GM12878 (cell line): Measurements from ENCODE around the gene EPB41L2. TPM values are rescaled to one million over a fixed set of nuclear protein-coding genes. Genes with fewer than 3 reads are reported as not detected.

Experiments
- ATAC-seq: fragments of 200-7000 bp; cut with Tn5 transposase; 3 replicates; pipeline ENCODE4 v1.9.1; 2020; ENCODE audit warnings: mild to moderate bottlenecking, moderate library complexity
- BruUV-seq: library from RNA; stranded (reverse); fragments of 400-500 nt; replicated peaks from 2 replicates; lab custom pipeline; 2021; lab: Mats Ljungman, UMichigan
- CTCF ChIA-PET: fragments of 300-600 bp; sonication (Branson Sonifier 250); formaldehyde crosslinking; extraction: SDS; loops from one replicate; lab custom pipeline; 2021; ENCODE audit warnings: inconsistent platforms; lab: Yijun Ruan, JAX
- POLR2A ChIA-PET: fragments of 350-600 bp; formaldehyde crosslinking; extraction: SDS; loops from one replicate; lab custom pipeline; 2021; ENCODE audit warnings: inconsistent platforms; lab: Charles Lee
- RAD21 ChIA-PET: fragments of 300-600 bp; sonication (Branson Sonifier 250); formaldehyde crosslinking; loops from one replicate; lab custom pipeline; 2023; ENCODE audit warnings: antibody characterized with exemption; ENCODE audit not compliant: unreplicated experiment; lab: Charles Lee
- SMC1A ChIA-PET: fragments of 300-600 bp; sonication (Branson Sonifier 250); formaldehyde crosslinking; loops from one replicate; lab custom pipeline; 2023; ENCODE audit not compliant: unreplicated experiment, uncharacterized antibody; lab: Charles Lee
- DNase-seq: peaks from one replicate; pipeline ENCODE4 v3.0.0-alpha.2; 2011; ENCODE audit warnings: low read depth, low spot score
- FAIRE-seq: peaks from 3 replicates; lab custom pipeline; 2011; peaks lifted over from hg19 to GRCh38; lab: Jason Lieb, UNC
- H2AFZ ChIP-seq: 2 replicates; pipeline ENCODE4 v1.6.0; 2011; ENCODE audit warnings: low read depth, low read length, control low read depth; ENCODE audit not compliant: control insufficient read depth
- H3K27ac ChIP-seq: 2 replicates; pipeline ENCODE4 v1.5.1; 2011; ENCODE audit warnings: control low read depth; ENCODE audit not compliant: control insufficient read depth, insufficient read depth
- H3K27me3 ChIP-seq, 2 experiments: replicated peaks in 1 of 2; 2 replicates each; pipeline versions ENCODE4 v1.6.0 to v1.6.1; 2011; ENCODE audit warnings: low read length in 1 of 2; ENCODE audit not compliant: control insufficient read depth in 2 of 2, insufficient read depth in 2 of 2
- H3K36me3 ChIP-seq, 2 experiments: 2 replicates each; pipeline ENCODE4 v1.5.1; 2011; ENCODE audit warnings: low read length in 1 of 2; ENCODE audit not compliant: control insufficient read depth in 2 of 2, insufficient read depth in 2 of 2
- H3K4me1 ChIP-seq: 2 replicates; pipeline ENCODE4 v1.6.1; 2011; ENCODE audit warnings: mild to moderate bottlenecking, low read length, moderate library complexity, mixed read lengths; ENCODE audit not compliant: control insufficient read depth, insufficient read depth
- H3K4me2 ChIP-seq: 2 replicates; pipeline ENCODE4 v1.6.0; 2011; ENCODE audit warnings: control low read depth; ENCODE audit not compliant: control insufficient read depth, insufficient read depth
- H3K4me3 ChIP-seq: fragments of 200-600 bp; sonication (generic); 2 replicates; pipeline ENCODE4 v1.5.1; 2016
- H3K79me2 ChIP-seq: 2 replicates; pipeline ENCODE4 v1.6.0; 2011; ENCODE audit warnings: low read length; ENCODE audit not compliant: control insufficient read depth, insufficient read depth
- H3K9ac ChIP-seq: 2 replicates; pipeline ENCODE4 v1.8.0; 2011; ENCODE audit warnings: low read length, control low read depth, mixed read lengths; ENCODE audit not compliant: control insufficient read depth, insufficient read depth
- H3K9me3 ChIP-seq: replicated peaks from 3 replicates; pipeline ENCODE4 v1.5.1; 2011; ENCODE audit warnings: mild to moderate bottlenecking, low read length; ENCODE audit not compliant: control insufficient read depth, insufficient read depth
- H4K20me1 ChIP-seq: 2 replicates; pipeline ENCODE4 v1.6.0; 2011; ENCODE audit not compliant: control insufficient read depth, insufficient read depth
- HSF1 ChIP-seq: fragments of 150-350 bp; IDR thresholded peaks from 2 replicates; pipeline ENCODE4 v1.6.1; 2014; ENCODE audit warnings: mild to moderate bottlenecking, low read depth, low read length
- NFYB ChIP-seq: IDR thresholded peaks from 2 replicates; pipeline ENCODE4 v1.6.1; 2011; ENCODE audit warnings: low read depth, mild to moderate bottlenecking, low read length, improper control_type of control experiment, moderate library complexity; ENCODE audit not compliant: insufficient read depth
- NKRF ChIP-seq: fragments of 450-650 bp; conservative IDR thresholded peaks from 2 replicates; pipeline ENCODE4 v1.6.1; 2017; ENCODE audit warnings: mild to moderate bottlenecking, moderate library complexity
- ZBTB11 ChIP-seq: fragments of 450-650 bp; formaldehyde crosslinking; IDR thresholded peaks from 2 replicates; pipeline ENCODE4 v1.5.0; 2022; ENCODE audit warnings: mild to moderate bottlenecking, missing genetic modification characterization
- WGBS: methylation state at CpG from one replicate; pipeline ENCODE4 v1.1.6; 2016; ENCODE audit warnings: low lambda C conversion rate; ENCODE audit not compliant: insufficient replicate concordance, insufficient coverage; ENCODE audit errors: missing lambda C conversion rate; 5-methylcytosine and 5-hydroxymethylcytosine counted together
- in situ Hi-C: fragments of 300-500 bp; cut with MboI; formaldehyde crosslinking; loops from 9 replicates; pipeline ENCODE4 v1.14.3; 2018; ENCODE audit warnings: mixed read lengths
- intact Hi-C: fragments of 100-400 bp; cut with micrococcal nuclease; formaldehyde crosslinking; loops from one replicate; pipeline ENCODE4 v1.14.2; 2022; ENCODE audit not compliant: unreplicated experiment
- polyA plus RNA-seq, 11 experiments: library from polyadenylated mRNA; depleted of rRNA in 4 of 11; unstranded in 6 of 11; stranded (reverse) in 5 of 11; fragments of >200 nt; fragmentation: Nextera tagmentation in 4 of 11; fragmentation: Illumina TruSeq in 1 of 11; extraction: Ambion mirVana in 4 of 11; extraction: Trizol in 1 of 11; gene quantifications; 1 replicate in 1 of 11; 2 replicates in 10 of 11; pipeline versions ENCODE4 v1.2.1 to v1.2.3, GENCODE V29; 2011 to 2016; ENCODE audit warnings: inconsistent platforms in 2 of 11, missing spikeins in 2 of 11, low read depth in 1 of 11
- total RNA-seq, 4 experiments: library from RNA; depleted of rRNA in 3 of 4; stranded (reverse); fragments of >200 nt in 3 of 4; fragmentation: Illumina TruSeq in 1 of 4; extraction: Trizol in 1 of 4; gene quantifications; 2 replicates each; pipeline versions ENCODE4 v1.2.1 to v1.2.3, GENCODE V29; 2013 to 2021
- TF ChIP-seq, protein P1 (sequence below): fragments of 450-650 bp; IDR thresholded peaks from 2 replicates; pipeline ENCODE4 v1.6.1; 2017; ENCODE audit warnings: low read depth, mild to moderate bottlenecking, moderate library complexity

Gene EPB41L2
- total and polyA plus RNA-seq, 10 of the 15 experiments (the other 5 are each of a cell fraction or from before 2014, with no cell fraction given) = 7.4 to 41.6 (median 19.0) TPM

DNA sequence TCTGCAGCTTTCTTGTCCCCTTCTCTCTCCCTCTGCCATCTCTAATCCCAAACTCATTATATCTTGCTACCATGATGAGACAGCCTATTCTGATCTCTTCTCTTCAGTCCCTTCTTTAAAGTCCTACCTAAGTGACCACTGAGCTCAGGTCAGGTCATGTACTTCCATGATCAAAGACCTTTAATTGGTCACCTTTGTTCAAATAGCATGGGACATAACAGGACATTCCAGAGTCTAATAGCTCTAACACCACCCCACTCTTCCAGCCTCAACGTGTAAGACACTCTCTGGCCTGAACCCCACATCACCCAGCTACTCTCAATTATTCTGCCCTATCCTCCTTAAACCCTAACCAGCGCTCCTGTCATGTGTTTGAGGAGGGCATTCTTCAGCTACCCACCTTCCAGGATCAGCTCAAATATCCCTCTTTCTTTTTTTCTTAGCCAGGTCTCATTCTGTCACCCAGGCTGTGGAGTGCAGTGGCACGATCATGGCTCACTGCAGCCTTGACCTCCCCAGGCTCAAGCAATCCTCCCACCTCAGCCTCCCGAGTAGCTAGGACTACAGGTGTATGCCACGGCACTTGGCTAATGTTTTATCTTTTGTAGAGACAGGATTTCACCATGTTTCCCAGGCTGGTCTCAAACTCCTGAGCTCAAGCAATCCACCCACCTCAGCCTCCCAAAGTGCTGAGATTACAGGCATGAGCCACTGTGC, 237.9 kb downstream of the EPB41L2 start:
- H3K4me1 ChIP-seq = no peaks in the 10 kb centered on the region
- intact Hi-C loops = no loop called here
- no peaks in the 10 kb centered on the region for H4K20me1 ChIP-seq
- SMC1A ChIA-PET = interaction anchor here (0.6 to 1.1 kb wide), 4 partner anchors 18 to 787 kb away, joined by 3 to 4 read pairs (median 4); no protein-coding TSS in a partner anchor
- H3K9me3 ChIP-seq = no peaks in the 10 kb centered on the region; the same call in 2 of the 3 replicates
- H3K4me2 ChIP-seq = no peak overlapping the region
- H3K79me2 ChIP-seq = no peaks in the 10 kb centered on the region
- no peaks in the 10 kb centered on the region for H3K36me3 ChIP-seq
- no peak overlapping the region for H3K9ac ChIP-seq
- H2AFZ ChIP-seq = no peak overlapping the region
- ATAC-seq (no peak), FAIRE-seq (no peak), DNase-seq (no peak)
- H3K27ac ChIP-seq = no peak overlapping the region
- no peak overlapping the region for H3K4me3 ChIP-seq
- in situ Hi-C loops = no loop called here
- POLR2A ChIA-PET = no interaction called here
- TF ChIP-seq NFYB = no peak
- no peak for TF ChIP-seq NKRF
- TF ChIP-seq, protein P1, sequence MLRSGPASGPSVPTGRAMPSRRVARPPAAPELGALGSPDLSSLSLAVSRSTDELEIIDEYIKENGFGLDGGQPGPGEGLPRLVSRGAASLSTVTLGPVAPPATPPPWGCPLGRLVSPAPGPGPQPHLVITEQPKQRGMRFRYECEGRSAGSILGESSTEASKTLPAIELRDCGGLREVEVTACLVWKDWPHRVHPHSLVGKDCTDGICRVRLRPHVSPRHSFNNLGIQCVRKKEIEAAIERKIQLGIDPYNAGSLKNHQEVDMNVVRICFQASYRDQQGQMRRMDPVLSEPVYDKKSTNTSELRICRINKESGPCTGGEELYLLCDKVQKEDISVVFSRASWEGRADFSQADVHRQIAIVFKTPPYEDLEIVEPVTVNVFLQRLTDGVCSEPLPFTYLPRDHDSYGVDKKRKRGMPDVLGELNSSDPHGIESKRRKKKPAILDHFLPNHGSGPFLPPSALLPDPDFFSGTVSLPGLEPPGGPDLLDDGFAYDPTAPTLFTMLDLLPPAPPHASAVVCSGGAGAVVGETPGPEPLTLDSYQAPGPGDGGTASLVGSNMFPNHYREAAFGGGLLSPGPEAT = no peak
- TF ChIP-seq ZBTB11 (CRISPR knock-in tag) = no peak
- no peak for TF ChIP-seq HSF1
- TF ChIP-seq, all 136 proteins: peak for 0
- CTCF ChIA-PET = interaction anchor here (0.9 to 1.5 kb wide), 5 partner anchors 10 to 503 kb away, joined by 3 to 4 read pairs (median 3); no protein-coding TSS in a partner anchor
- BruUV-seq = no TSS peak
- no peaks in the 10 kb centered on the region for H3K27me3 ChIP-seq
- 46% methylated on average over 5 of the region's 5 CpGs for whole genome bisulfite sequencing
- RAD21 ChIA-PET = interaction anchor here (0.9 kb wide), 1 partner anchor 127 kb away, joined by 3 read pairs; no protein-coding TSS in a partner anchor
